Psoas muscle (tissue), 8 donors: ENCODE data around the gene R3HDM2. TPM values are rescaled to one million over a fixed set of nuclear protein-coding genes. Genes with fewer than 3 reads are reported as not detected.

ENCODE experiments used
- ATAC-seq, 4 donors: fragments of 200-7000 bp; cut with Tn5 transposase; one replicate each; pipeline ENCODE4 v1.9.1; 2020; ENCODE audit warnings: moderate library complexity in 3 of 4, mild to moderate bottlenecking in 2 of 4
- DNase-seq, 2 donors: peaks; one replicate each; pipeline ENCODE4 v3.0.0-alpha.2; 2020
- H3K27ac ChIP-seq: fragments of 200-600 bp; one replicate; pipeline ENCODE4 v1.8.0; 2022
- H3K27me3 ChIP-seq, 3 donors: fragments of 200-600 bp in 1 of 3; one replicate each; pipeline versions ENCODE4 v1.6.1 to v1.8.0; 2013 to 2022; ENCODE audit warnings: low read length in 2 of 3, mild to moderate bottlenecking in 2 of 3, moderate library complexity in 1 of 3; ENCODE audit not compliant: insufficient read depth in 3 of 3
- H3K36me3 ChIP-seq, 2 donors: fragments of 200-600 bp in 1 of 2; one replicate each; pipeline versions ENCODE4 v1.6.1 to v1.8.0; 2013 to 2022; ENCODE audit warnings: low read depth in 1 of 2, mild to moderate bottlenecking in 1 of 2, moderate library complexity in 1 of 2; ENCODE audit not compliant: insufficient read depth in 1 of 2
- H3K4me1 ChIP-seq: fragments of 200-600 bp; one replicate; pipeline ENCODE4 v1.8.0; 2022
- H3K4me3 ChIP-seq: fragments of 200-600 bp; one replicate; pipeline ENCODE4 v1.8.0; 2022; ENCODE audit warnings: mild to moderate bottlenecking
- H3K9me3 ChIP-seq: fragments of 200-600 bp; one replicate; pipeline ENCODE4 v1.8.0; 2022
- CTCF ChIP-seq: fragments of 200-600 bp; IDR thresholded peaks from one replicate; pipeline ENCODE4 v1.8.0; 2022; ENCODE audit warnings: antibody characterized with exemption
- WGBS, 3 donors: extraction: QIAGEN DNeasy Blood & Tissue Kit; methylation state at CpG; one replicate each; pipeline versions ENCODE4 v1.1.6 to v1.1.7; 2013; 5-methylcytosine and 5-hydroxymethylcytosine counted together
- intact Hi-C, 2 donors: fragments of 100-400 bp; cut with DNase I; formaldehyde crosslinking; loops; one replicate each; pipeline versions ENCODE4 v1.11.0 to v1.14.2; 2022
- polyA plus RNA-seq, 3 donors: library from polyadenylated mRNA; stranded (reverse); fragments of 200-250 nt; gene quantifications; one replicate each; pipeline ENCODE4 v1.2.3, GENCODE V29; 2013
- total RNA-seq, 4 donors: library from RNA; stranded (reverse); fragmentation: NEBNext Ultra II Directional in 2 of 4; extraction: Animal tissue kit (Norgen Biotek cat#: 25700) in 2 of 4; gene quantifications; one replicate each; pipeline versions ENCODE4 v1.2.1 to v1.2.4, GENCODE V29; 2021 to 2023
- donor health status: healthy with polysubstance abuse.
- donor health status: DM: no; HTN: no; CAD: no; lungs with moderate emphysema.
- donor health status: Bipolar disorder and iron deficiency.
- donor health status: healthy.
- donor health status: DM: yes; HTN: yes; CAD: no.
- donor health status: DM: no; HTN: no; CAD: no.
- donor health status: DM: no; HTN: no; CAD: no.
- donor health status: DM: yes; HTN: yes; CAD: no.

Gene R3HDM2
- total and polyA plus RNA-seq, 7 donors = 12.1 to 64.9 (median 41.4) TPM

GRCh38 chr12:57458665-57459054 is 27.8 kb upstream of the R3HDM2 start:
- peaks cover 38% of the 10 kb centered on the region for H3K4me1 ChIP-seq
- ATAC-seq (no peak), DNase-seq (no peak)
- WGBS, 3 donors = 36 to 57% (median 38%) methylated on average over 3 of the region's 3 CpGs
- no peaks in the 10 kb centered on the region for H3K36me3 ChIP-seq
- peaks cover 0 to 8% (median 6%) of the 10 kb centered on the region in 3 donors for H3K27me3 ChIP-seq
- no peaks in the 10 kb centered on the region for H3K9me3 ChIP-seq
- H3K4me3 ChIP-seq = peak overlapping the region; percentile 77
- H3K27ac ChIP-seq = peak overlapping the region; percentile 61
- TF ChIP-seq CTCF = no peak
- intact Hi-C loops = loop anchor here in 1 of 2 donors (2.0 to 5.0 kb wide), 2 partner anchors 150 to 196 kb away; no protein-coding TSS in a partner anchor

GRCh38 chr12:57456737-57457490 is 26.1 kb upstream of the R3HDM2 start:
- DNase-seq (no peak), ATAC-seq (no peak)
- peaks cover 42% of the 10 kb centered on the region for H3K4me1 ChIP-seq
- peaks cover 0 to 8% (median 6%) of the 10 kb centered on the region in 3 donors for H3K27me3 ChIP-seq
- intact Hi-C loops = loop anchor here in 1 of 2 donors (5.0 kb wide), 1 partner anchor 195 kb away; no protein-coding TSS in a partner anchor
- no peak overlapping the region for H3K27ac ChIP-seq
- peak overlapping the region; percentile 34 for H3K4me3 ChIP-seq
- TF ChIP-seq CTCF = no peak
- 80 to 88% (median 82%) methylated on average over 6 of the region's 6 CpGs for WGBS, 3 donors
- H3K9me3 ChIP-seq = no peaks in the 10 kb centered on the region
- no peaks in the 10 kb centered on the region for H3K36me3 ChIP-seq

- intact Hi-C loops = loop anchor here in 1 of 2 donors (5.0 kb wide), 1 partner anchor 194 kb away; no protein-coding TSS in a partner anchor
- Histone ChIP-seq H3K4me1 (peaks cover 40% of the 10 kb centered on the region), H3K4me3 (peak overlapping the region; percentile 34), H3K27ac (no peak overlapping the region), H3K27me3 (peaks cover 0 to 6% (median 4%) of the 10 kb centered on the region in 3 donors), H3K36me3 (no peaks in the 10 kb centered on the region), H3K9me3 (no peaks in the 10 kb centered on the region)
- DNase-seq = no peak
- ATAC-seq = no peak
- WGBS, 3 donors = 34 to 35% (median 35%) methylated on average over 15 of the region's 15 CpGs
- peak; percentile 45 for TF ChIP-seq CTCF
Observed at GRCh38 chr12:57456145-57456700, 25.4 kb upstream of the R3HDM2 start.

GRCh38 chr12:57455374-57456144 is 24.7 kb upstream of the R3HDM2 start:
- intact Hi-C loops = loop anchor here in 1 of 2 donors (5.0 kb wide), 1 partner anchor 193 kb away; no protein-coding TSS in a partner anchor
- Histone ChIP-seq H3K4me1 (peaks cover 35% of the 10 kb centered on the region), H3K4me3 (peak overlapping the region; percentile 34), H3K27ac (peak overlapping the region; percentile 65), H3K27me3 (peaks cover 0 to 3% (median 0%) of the 10 kb centered on the region in 3 donors), H3K9me3 (no peaks in the 10 kb centered on the region), H3K36me3 (no peaks in the 10 kb centered on the region)
- WGBS, 3 donors = 23 to 29% (median 27%) methylated on average over 10 of the region's 10 CpGs
- no peak for TF ChIP-seq CTCF
- ATAC-seq (peak; percentile 26 to 56 (median 48)), DNase-seq (peak; percentile 45 to 59)
